Activated naive CD4-positive, alpha-beta T cell treated with anti-CD3 and anti-CD28 coated beads for 36 hours (primary cell): ENCODE measurements around the gene TOPBP1. TPM values are rescaled to one million over a fixed set of nuclear protein-coding genes. Genes with fewer than 3 reads are reported as not detected.

Experiments used
- CTCF ChIA-PET: fragments of 350-600 bp; sonication (Branson Sonifier 250); formaldehyde crosslinking; loops from one replicate; lab custom pipeline; 2021; ENCODE audit warnings: antibody characterized with exemption; lab: Charles Lee
- DNase-seq: peaks from one replicate; pipeline ENCODE4 v3.0.0-alpha.2; 2020
- H3K27ac Mint-ChIP-seq: one replicate; pipeline ENCODE4 v1.8.0; 2021; ENCODE audit warnings: mild to moderate bottlenecking, mixed read lengths
- H3K27me3 Mint-ChIP-seq: one replicate; pipeline ENCODE4 v1.8.0; 2021; ENCODE audit warnings: low read depth, mixed read lengths
- H3K36me3 Mint-ChIP-seq: one replicate; pipeline ENCODE4 v1.8.0; 2021; ENCODE audit warnings: low read depth, mixed read lengths
- H3K4me1 Mint-ChIP-seq: one replicate; pipeline ENCODE4 v1.8.0; 2021; ENCODE audit warnings: low read depth, mixed read lengths
- H3K4me3 Mint-ChIP-seq: one replicate; pipeline ENCODE4 v1.8.0; 2021; ENCODE audit warnings: mild to moderate bottlenecking, moderate library complexity, mixed read lengths
- H3K9me3 Mint-ChIP-seq: one replicate; pipeline ENCODE4 v1.8.0; 2021; ENCODE audit warnings: mixed read lengths
- intact Hi-C: fragments of 100-400 bp; cut with micrococcal nuclease; formaldehyde crosslinking; loops from one replicate; pipeline ENCODE4 v1.15.1; 2023
- total RNA-seq, 2 experiments: library from RNA; stranded (reverse); gene quantifications; one replicate each; pipeline ENCODE4 v1.2.3, GENCODE V29; 2021

TOPBP1 gene
- 10 to 100 TPM; 65.4 to 65.8 TPM for total RNA-seq

- Mint-ChIP-seq H3K27ac (peak within 1 kb of the TSS; percentile 98), H3K27me3 (no peaks in the 10 kb centered on the region), H3K36me3 (peaks cover 25% of the 10 kb centered on the region), H3K4me3 (peak within 1 kb of the TSS; percentile 98), H3K4me1 (peaks cover 28% of the 10 kb centered on the region), H3K9me3 (no peaks in the 10 kb centered on the region)
- CTCF ChIA-PET, result interaction anchor here (0.6 to 1.4 kb wide), 3 partner anchors 87 to 169 kb away, joined by 3 to 4 read pairs (median 3); no protein-coding TSS in a partner anchor
- peak; percentile 94 for DNase-seq
- intact Hi-C loops, result loop anchor here (1.0 to 10.0 kb wide), 12 partner anchors 88 to 1244 kb away; partner anchors contain the start of genes CDV3, CEP63, DNAJC13 and NPHP3
Measured at GRCh38 chr3:133661454-133662277, at the start of gene TOPBP1. TSS of gene TOPBP1 (minus strand) at chr3:133661941. CDS start at chr3:133661127, 814 bp downstream.

GRCh38 chr3:133711013-133711412 is 49.3 kb upstream of the TOPBP1 start:
- intact Hi-C loops, result no loop called here
- Mint-ChIP-seq H3K4me3 (no peak overlapping the region), H3K27ac (no peak overlapping the region), H3K4me1 (no peaks in the 10 kb centered on the region), H3K9me3 (no peaks in the 10 kb centered on the region), H3K36me3 (no peaks in the 10 kb centered on the region), H3K27me3 (peaks cover 10% of the 10 kb centered on the region)
- DNase-seq, result no peak
- CTCF ChIA-PET, result no interaction called here

- H3K4me3 Mint-ChIP-seq, result no peak overlapping the region
- H3K27me3 Mint-ChIP-seq, result peaks cover 18% of the 10 kb centered on the region
- intact Hi-C loops, result no loop called here
- H3K27ac Mint-ChIP-seq, result no peak overlapping the region
- no peaks in the 10 kb centered on the region for H3K36me3 Mint-ChIP-seq
- CTCF ChIA-PET, result no interaction called here
- DNase-seq, result no peak
- no peaks in the 10 kb centered on the region for H3K4me1 Mint-ChIP-seq
- no peaks in the 10 kb centered on the region for H3K9me3 Mint-ChIP-seq
Measured at GRCh38 chr3:133709139-133709750, 47.5 kb upstream of the TOPBP1 start.

DNA sequence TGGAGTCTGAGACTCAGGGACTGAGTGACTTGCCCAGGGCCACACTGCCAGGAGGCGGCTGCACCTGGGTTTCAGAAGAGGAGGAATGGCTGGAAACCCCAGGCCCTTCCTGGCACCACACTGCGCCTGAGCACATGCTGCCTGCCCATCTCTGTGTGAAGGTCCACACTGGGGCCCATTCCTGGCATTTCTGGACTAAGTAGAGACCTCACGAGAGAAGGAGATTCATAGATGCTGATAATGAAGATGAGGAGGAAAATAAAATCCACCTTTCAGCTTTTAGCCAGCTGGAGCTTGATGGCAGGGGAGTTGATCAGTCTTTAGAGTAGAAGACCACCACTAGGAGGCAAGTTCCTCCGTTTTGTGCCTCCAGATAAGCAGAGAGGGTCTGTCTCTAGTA is 44.3 kb upstream of the TOPBP1 start:
- intact Hi-C loops, result no loop called here
- Mint-ChIP-seq H3K9me3 (no peaks in the 10 kb centered on the region), H3K4me1 (no peaks in the 10 kb centered on the region), H3K36me3 (no peaks in the 10 kb centered on the region), H3K4me3 (no peak overlapping the region), H3K27me3 (peaks cover 18% of the 10 kb centered on the region), H3K27ac (no peak overlapping the region)
- DNase-seq, result no peak
- CTCF ChIA-PET, result no interaction called here

DNA sequence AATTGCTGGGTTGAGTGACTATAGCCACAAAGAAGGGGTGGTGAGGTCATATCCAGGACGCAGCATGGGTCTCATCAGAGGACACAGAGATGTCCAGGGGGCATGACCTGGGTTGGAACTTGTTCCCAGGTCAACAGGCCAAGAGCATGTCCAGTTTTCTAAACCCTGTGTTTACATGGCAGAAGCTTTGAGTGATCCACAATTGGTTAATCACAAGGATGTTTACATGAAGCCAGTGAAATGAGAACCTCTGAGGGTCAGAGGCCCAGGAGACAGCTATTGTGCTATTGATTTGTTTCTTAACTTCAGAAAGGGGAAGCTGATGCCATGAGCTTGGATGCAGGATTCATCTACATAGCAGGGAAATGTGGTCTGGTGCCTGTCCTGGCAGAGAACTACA is 42.2 kb upstream of the TOPBP1 start:
- CTCF ChIA-PET, result no interaction called here
- no peaks in the 10 kb centered on the region for H3K9me3 Mint-ChIP-seq
- no peak overlapping the region for H3K4me3 Mint-ChIP-seq
- H3K4me1 Mint-ChIP-seq, result no peaks in the 10 kb centered on the region
- H3K27ac Mint-ChIP-seq, result no peak overlapping the region
- H3K27me3 Mint-ChIP-seq, result peaks cover 14% of the 10 kb centered on the region
- H3K36me3 Mint-ChIP-seq, result no peaks in the 10 kb centered on the region
- no peak for DNase-seq
- intact Hi-C loops, result no loop called here

DNA sequence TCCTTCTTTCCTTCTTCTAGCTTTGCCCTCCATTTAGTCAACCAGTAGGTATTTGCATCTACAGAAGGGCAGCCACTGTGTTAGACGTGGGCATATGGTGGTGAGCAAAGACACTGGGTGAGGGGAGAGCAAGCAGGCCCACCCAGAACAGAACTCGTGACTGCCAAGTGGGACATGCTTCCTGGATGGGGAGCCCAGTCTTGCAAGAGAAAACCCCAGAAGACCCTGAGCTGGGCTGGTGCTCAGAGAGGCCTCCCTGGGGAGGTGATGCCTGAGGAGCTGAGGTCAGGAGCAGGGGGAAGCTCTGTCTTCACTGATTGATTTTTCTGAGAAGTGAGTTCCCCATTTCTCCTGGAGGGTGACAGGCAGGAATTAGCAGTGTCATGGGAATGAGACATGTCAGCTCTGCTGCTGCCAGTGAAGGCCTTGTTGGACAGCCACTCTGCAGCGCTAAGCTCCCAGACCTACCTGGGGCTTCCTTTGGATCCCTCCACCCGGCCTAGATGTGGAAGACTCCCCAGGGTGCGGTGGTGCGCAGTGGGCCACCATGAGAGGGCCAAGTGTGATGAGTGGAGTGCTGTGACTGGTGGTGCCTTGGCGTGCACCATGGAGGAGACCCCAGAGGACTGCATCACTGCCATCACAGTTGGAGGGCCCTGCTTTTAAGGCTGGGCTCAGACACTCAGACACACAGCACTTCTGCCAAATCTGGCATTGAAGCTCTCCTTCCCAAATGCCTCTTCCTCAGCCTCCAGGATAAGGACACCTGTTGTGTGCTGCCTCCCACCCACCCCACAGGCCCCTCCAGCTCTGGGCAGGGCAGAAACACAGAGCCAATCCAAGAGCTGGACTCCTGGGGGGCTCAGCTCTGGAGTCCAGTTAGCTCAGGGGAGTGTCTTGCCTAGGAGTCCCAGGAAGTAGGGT is 40.0 kb upstream of the TOPBP1 start:
- no peak for DNase-seq
- intact Hi-C loops, result no loop called here
- Mint-ChIP-seq H3K9me3 (peaks cover 1% of the 10 kb centered on the region), H3K27me3 (peaks cover 12% of the 10 kb centered on the region), H3K36me3 (no peaks in the 10 kb centered on the region), H3K4me1 (no peaks in the 10 kb centered on the region), H3K27ac (no peak overlapping the region), H3K4me3 (no peak overlapping the region)
- CTCF ChIA-PET, result no interaction called here

DNA sequence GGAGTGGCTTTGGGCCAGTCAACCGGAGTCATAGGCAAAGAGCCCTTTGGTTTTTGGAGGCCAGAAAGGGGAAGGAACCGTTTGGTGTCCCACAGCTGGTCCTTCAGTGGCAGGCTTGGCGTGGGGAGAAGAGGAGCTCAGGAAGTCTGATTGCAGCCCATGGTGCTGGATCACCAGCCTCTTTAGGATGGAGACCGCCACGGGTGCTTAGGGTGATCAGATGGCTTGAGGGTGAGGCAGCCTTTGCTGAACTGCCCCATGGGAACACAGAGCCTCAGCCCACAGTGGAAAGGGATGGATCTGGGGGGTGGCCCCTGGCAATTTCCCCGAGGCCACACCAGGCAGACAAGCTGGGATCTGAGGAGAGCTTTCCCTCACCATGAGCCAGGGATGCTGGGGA is 38.6 kb upstream of the TOPBP1 start:
- H3K36me3 Mint-ChIP-seq, result no peaks in the 10 kb centered on the region
- no peak overlapping the region for H3K4me3 Mint-ChIP-seq
- intact Hi-C loops, result no loop called here
- no peak for DNase-seq
- no peaks in the 10 kb centered on the region for H3K4me1 Mint-ChIP-seq
- H3K9me3 Mint-ChIP-seq, result peaks cover 1% of the 10 kb centered on the region
- peaks cover 9% of the 10 kb centered on the region for H3K27me3 Mint-ChIP-seq
- no peak overlapping the region for H3K27ac Mint-ChIP-seq
- CTCF ChIA-PET, result interaction anchor here (0.6 kb wide), 1 partner anchor 276 kb away, joined by 4 read pairs; no protein-coding TSS in a partner anchor

DNA sequence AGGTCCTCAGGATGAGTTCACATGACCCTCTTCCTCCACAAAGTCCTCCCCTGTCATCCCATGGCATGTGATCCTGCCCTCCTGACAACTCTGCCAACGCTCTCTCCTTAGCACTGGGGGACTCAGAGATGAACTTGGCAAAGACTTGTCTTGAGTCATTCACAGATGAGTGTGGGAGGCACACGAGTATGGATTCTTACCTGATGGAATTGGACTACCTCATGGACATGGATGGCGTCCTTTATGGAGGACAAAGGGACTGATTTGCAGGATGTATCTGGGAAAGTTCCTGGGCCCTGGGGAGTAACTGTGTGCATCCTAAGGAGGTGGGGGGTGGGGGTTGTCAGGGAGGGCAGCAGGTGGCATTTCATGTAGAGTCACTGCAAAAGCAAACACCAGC is 38.2 kb upstream of the TOPBP1 start:
- CTCF ChIA-PET, result no interaction called here
- peaks cover 7% of the 10 kb centered on the region for H3K27me3 Mint-ChIP-seq
- no peak overlapping the region for H3K27ac Mint-ChIP-seq
- no peak overlapping the region for H3K4me3 Mint-ChIP-seq
- no peaks in the 10 kb centered on the region for H3K4me1 Mint-ChIP-seq
- H3K36me3 Mint-ChIP-seq, result no peaks in the 10 kb centered on the region
- H3K9me3 Mint-ChIP-seq, result peaks cover 1% of the 10 kb centered on the region
- DNase-seq, result no peak
- intact Hi-C loops, result no loop called here

DNA sequence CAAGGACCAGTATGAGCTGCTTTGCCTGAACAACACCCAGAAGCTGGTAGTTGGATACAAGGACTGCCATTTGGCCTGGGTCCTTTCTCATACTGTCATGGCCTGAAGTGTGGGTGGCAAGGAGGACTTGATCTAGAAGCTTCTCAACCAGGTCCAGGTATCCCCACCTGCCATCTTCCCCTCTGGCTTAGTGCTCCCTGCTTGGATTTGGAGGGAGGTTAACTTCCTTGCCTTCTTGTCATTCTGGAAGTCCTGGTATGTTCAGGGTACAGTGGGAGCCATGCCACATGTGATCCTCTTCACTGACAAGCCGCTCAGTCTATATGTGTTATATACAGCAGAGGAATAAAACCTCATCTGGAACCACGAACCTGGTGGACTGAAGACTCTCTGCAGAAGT is 37.7 kb upstream of the TOPBP1 start:
- no peak for DNase-seq
- Mint-ChIP-seq H3K27me3 (peaks cover 6% of the 10 kb centered on the region), H3K27ac (no peak overlapping the region), H3K9me3 (peaks cover 1% of the 10 kb centered on the region), H3K4me3 (no peak overlapping the region), H3K4me1 (no peaks in the 10 kb centered on the region), H3K36me3 (no peaks in the 10 kb centered on the region)
- intact Hi-C loops, result no loop called here
- CTCF ChIA-PET, result no interaction called here

GRCh38 chr3:133697960-133698359 is 36.2 kb upstream of the TOPBP1 start:
- H3K27ac Mint-ChIP-seq, result no peak overlapping the region
- H3K4me1 Mint-ChIP-seq, result no peaks in the 10 kb centered on the region
- peaks cover 1% of the 10 kb centered on the region for H3K9me3 Mint-ChIP-seq
- CTCF ChIA-PET, result no interaction called here
- no peak overlapping the region for H3K4me3 Mint-ChIP-seq
- intact Hi-C loops, result no loop called here
- H3K27me3 Mint-ChIP-seq, result no peaks in the 10 kb centered on the region
- H3K36me3 Mint-ChIP-seq, result no peaks in the 10 kb centered on the region
- DNase-seq, result no peak

DNA sequence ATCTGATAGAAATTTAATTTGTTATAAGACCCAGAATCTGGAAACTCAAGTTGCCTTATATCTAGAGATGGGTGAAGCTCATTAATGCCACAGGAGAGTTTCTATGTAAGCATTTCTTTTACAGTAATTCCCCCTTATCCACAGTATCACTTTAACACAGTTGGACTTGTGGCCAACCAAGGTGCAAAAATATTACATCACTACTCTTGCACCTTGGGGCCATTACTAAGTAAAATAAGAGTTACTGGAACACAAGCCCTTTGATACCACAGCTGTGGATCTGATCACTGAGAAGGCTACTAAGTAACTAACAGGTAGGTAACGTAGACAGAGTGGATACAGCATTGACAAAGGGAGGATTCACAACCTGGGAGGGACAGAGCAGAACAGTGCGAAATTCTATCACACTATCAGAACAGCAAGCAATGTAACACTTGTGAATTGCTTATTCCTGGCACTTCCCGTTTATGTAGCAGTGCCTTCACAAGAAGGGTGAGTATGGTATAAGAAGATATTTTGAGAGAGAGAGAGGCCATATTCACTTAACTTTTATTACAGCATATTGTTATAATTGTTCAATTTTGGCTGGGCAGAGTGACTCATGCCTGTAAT is 33.9 kb upstream of the TOPBP1 start:
- Mint-ChIP-seq H3K4me3 (no peak overlapping the region), H3K4me1 (no peaks in the 10 kb centered on the region), H3K9me3 (peaks cover 1% of the 10 kb centered on the region), H3K27me3 (no peaks in the 10 kb centered on the region), H3K27ac (no peak overlapping the region), H3K36me3 (no peaks in the 10 kb centered on the region)
- DNase-seq, result no peak
- CTCF ChIA-PET, result no interaction called here
- intact Hi-C loops, result no loop called here
